Activated gamma-delta T cell (primary cell): ENCODE measurements around the gene PSEN1.

Experiments used
- DNase-seq: peaks from one replicate; lab custom pipeline; 2025; lab: John Stamatoyannopoulos, UW

Gene PSEN1

GRCh38 chr14:73253721-73254120 is 117.4 kb downstream of the PSEN1 start:
- DNase-seq: no peak

GRCh38 chr14:73254247-73255004 is 118.1 kb downstream of the PSEN1 start:
- DNase-seq: no peak

GRCh38 chr14:73255005-73255400 is 118.7 kb downstream of the PSEN1 start:
- DNase-seq: no peak

- no peak for DNase-seq
These were observed 119.5 kb downstream of the PSEN1 start for GRCh38 chr14:73255693-73256225.

GRCh38 chr14:73258076-73258475 is 121.8 kb downstream of the PSEN1 start:
- no peak for DNase-seq

- DNase-seq: no peak
These were observed 122.7 kb downstream of the PSEN1 start for GRCh38 chr14:73258845-73259611.

- DNase-seq: no peak
These were observed 123.5 kb downstream of the PSEN1 start for GRCh38 chr14:73259837-73260236.

GRCh38 chr14:73260574-73260973 is 124.3 kb downstream of the PSEN1 start:
- DNase-seq: no peak

- DNase-seq: no peak
These were observed 124.8 kb downstream of the PSEN1 start for GRCh38 chr14:73261075-73261474.

GRCh38 chr14:73261520-73262426 is 125.5 kb downstream of the PSEN1 start:
- DNase-seq: no peak

GRCh38 chr14:73262427-73263183 is 126.3 kb downstream of the PSEN1 start:
- DNase-seq: no peak

GRCh38 chr14:73263606-73264005 is 127.3 kb downstream of the PSEN1 start:
- DNase-seq: no peak

- no peak for DNase-seq
These were observed 128.0 kb downstream of the PSEN1 start for GRCh38 chr14:73264080-73264884.

- no peak for DNase-seq
These were observed 128.8 kb downstream of the PSEN1 start for GRCh38 chr14:73264885-73265720.

GRCh38 chr14:73265721-73266046 is 129.4 kb downstream of the PSEN1 start:
- DNase-seq: no peak

GRCh38 chr14:73266317-73266716 is 130.0 kb downstream of the PSEN1 start:
- DNase-seq: no peak

GRCh38 chr14:73267474-73267873 is 131.2 kb downstream of the PSEN1 start:
- no peak for DNase-seq

GRCh38 chr14:73269729-73270531 is 133.6 kb downstream of the PSEN1 start:
- DNase-seq: no peak

GRCh38 chr14:73272393-73272792 is 136.1 kb downstream of the PSEN1 start:
- DNase-seq: no peak
